Hepatocyte (in vitro differentiated cells): Measurements from ENCODE around the gene ZNF467. TPM values are rescaled to one million over a fixed set of nuclear protein-coding genes. Genes with fewer than 3 reads are reported as not detected.
A peak's percentile ranks its signal among the peaks of the same experiment; 100 is the strongest.

Experiments
- DNase-seq: peaks from one replicate; pipeline ENCODE4 v3.0.0-alpha.2; 2016; ENCODE audit warnings: low spot score
- H2AFZ ChIP-seq: fragments of 200-600 bp; sonication (generic); 2 replicates; pipeline ENCODE4 v1.6.0; 2016; ENCODE audit warnings: antibody characterized with exemption, mild to moderate bottlenecking
- H3K27ac ChIP-seq: fragments of 200-600 bp; sonication (generic); 2 replicates; pipeline ENCODE4 v1.5.1; 2016; ENCODE audit warnings: mild to moderate bottlenecking
- H3K27me3 ChIP-seq: fragments of 200-600 bp; sonication (generic); 2 replicates; pipeline ENCODE4 v1.6.1; 2016
- H3K36me3 ChIP-seq: fragments of 200-600 bp; sonication (generic); replicated peaks from 2 replicates; pipeline ENCODE4 v1.5.1; 2016; ENCODE audit warnings: low read depth; ENCODE audit not compliant: insufficient read depth
- H3K4me1 ChIP-seq: fragments of 200-600 bp; sonication (generic); 2 replicates; pipeline ENCODE4 v1.5.1; 2016; ENCODE audit warnings: mild to moderate bottlenecking, moderate library complexity; ENCODE audit not compliant: insufficient read depth
- H3K4me2 ChIP-seq: fragments of 200-600 bp; sonication (generic); 2 replicates; pipeline ENCODE4 v1.6.0; 2016
- H3K4me3 ChIP-seq: fragments of 200-600 bp; sonication (generic); 2 replicates; pipeline ENCODE4 v1.5.1; 2016; ENCODE audit warnings: mild to moderate bottlenecking
- H3K79me2 ChIP-seq: fragments of 200-600 bp; sonication (generic); 2 replicates; pipeline ENCODE4 v1.6.0; 2017; ENCODE audit warnings: mild to moderate bottlenecking
- H3K9me2 ChIP-seq: fragments of 200-600 bp; sonication (generic); replicated peaks from 2 replicates; pipeline ENCODE4 v1.6.0; 2017; ENCODE audit warnings: mild to moderate bottlenecking; ENCODE audit not compliant: insufficient read depth
- H3K9me3 ChIP-seq: fragments of 200-600 bp; sonication (generic); 2 replicates; pipeline ENCODE4 v1.5.1; 2016; ENCODE audit warnings: low read depth, mild to moderate bottlenecking
- H4K20me1 ChIP-seq: fragments of 200-600 bp; sonication (generic); 2 replicates; pipeline ENCODE4 v1.6.0; 2016; ENCODE audit warnings: mild to moderate bottlenecking; ENCODE audit not compliant: insufficient read depth, poor library complexity, severe bottlenecking
- EZH2 ChIP-seq: fragments of 200-600 bp; sonication (generic); IDR thresholded peaks from 2 replicates; pipeline ENCODE4 v1.6.1; 2016; ENCODE audit warnings: antibody characterized with exemption, mild to moderate bottlenecking, borderline replicate concordance
- EZH2phosphoT487 ChIP-seq: fragments of 200-600 bp; sonication (generic); IDR thresholded peaks from one replicate; pipeline ENCODE4 v1.6.1; 2018; ENCODE audit warnings: antibody characterized with exemption, mild to moderate bottlenecking, low read depth, moderate library complexity; ENCODE audit not compliant: unreplicated experiment, severe bottlenecking
- WGBS: methylation state at CpG from one replicate; pipeline ENCODE4 v1.1.6; 2016; ENCODE audit warnings: low lambda C conversion rate; ENCODE audit errors: missing lambda C conversion rate; 5-methylcytosine and 5-hydroxymethylcytosine counted together
- polyA plus RNA-seq: library from polyadenylated mRNA; unstranded; fragments of >200 nt; fragmentation: Nextera tagmentation; extraction: Ambion mirVana; gene quantifications from 2 replicates; pipeline ENCODE4 v1.2.1, GENCODE V29; 2016
- total RNA-seq: library from RNA; depleted of rRNA; stranded (reverse); fragments of >200 nt; gene quantifications from 2 replicates; pipeline ENCODE4 v1.2.3, GENCODE V29; 2014
- TF ChIP-seq, protein P1 (sequence below): fragments of 200-600 bp; sonication (generic); IDR thresholded peaks from 2 replicates; pipeline ENCODE4 v1.5.1; 2016; ENCODE audit warnings: antibody characterized with exemption, mild to moderate bottlenecking; ENCODE audit not compliant: poor library complexity

The ZNF467 gene
- total and polyA plus RNA-seq, 2 experiments from 2014 or later, result 7.8 to 15.6 TPM

DNA sequence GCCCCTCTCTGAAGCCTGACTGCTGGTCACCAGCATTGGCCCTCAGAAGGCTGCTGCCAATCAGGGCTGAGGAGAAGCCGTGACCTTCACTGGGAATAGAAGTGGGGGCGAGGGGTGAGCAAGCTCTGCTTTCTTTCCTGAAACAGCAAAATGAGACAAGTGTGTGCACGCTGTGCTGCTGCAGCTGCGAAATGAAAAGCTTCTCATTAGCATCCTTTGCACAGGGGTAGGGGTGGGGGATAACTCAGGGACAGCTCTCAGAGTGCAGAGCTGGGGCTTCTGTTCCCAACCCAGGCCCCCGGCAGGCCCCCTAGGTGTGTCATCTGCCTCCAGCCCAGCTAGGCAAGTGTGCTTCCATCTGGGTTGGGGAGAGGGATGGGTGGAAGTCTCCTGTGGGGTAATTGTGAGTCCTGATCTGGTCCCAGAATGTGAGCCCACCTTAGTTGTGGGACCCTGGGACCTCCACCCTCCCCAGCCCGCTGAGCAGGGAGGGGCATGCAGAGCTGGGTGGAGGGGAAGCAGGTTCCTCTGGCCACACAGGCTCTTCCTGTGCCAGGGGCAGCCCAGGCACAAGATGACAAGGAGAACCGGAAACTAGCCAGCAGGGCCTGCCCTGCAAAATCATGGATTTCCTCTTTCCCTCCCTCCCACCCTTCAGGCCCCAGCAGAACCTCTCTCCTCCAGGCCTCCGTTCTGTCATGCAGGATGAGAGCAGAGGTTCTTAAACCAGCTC is 22.2 kb downstream of the ZNF467 start:
- no peaks in the 10 kb centered on the region for H3K4me1 ChIP-seq
- H3K27me3 ChIP-seq, result no peaks in the 10 kb centered on the region
- H4K20me1 ChIP-seq, result no peaks in the 10 kb centered on the region
- no peak overlapping the region for H3K4me2 ChIP-seq
- no peaks in the 10 kb centered on the region for H3K79me2 ChIP-seq
- H3K9me2 ChIP-seq, result no peaks in the 10 kb centered on the region
- no peak overlapping the region for H3K4me3 ChIP-seq
- WGBS, result 86% methylated on average over 8 of the region's 8 CpGs
- H2AFZ ChIP-seq, result no peak overlapping the region
- TF ChIP-seq, protein P1, sequence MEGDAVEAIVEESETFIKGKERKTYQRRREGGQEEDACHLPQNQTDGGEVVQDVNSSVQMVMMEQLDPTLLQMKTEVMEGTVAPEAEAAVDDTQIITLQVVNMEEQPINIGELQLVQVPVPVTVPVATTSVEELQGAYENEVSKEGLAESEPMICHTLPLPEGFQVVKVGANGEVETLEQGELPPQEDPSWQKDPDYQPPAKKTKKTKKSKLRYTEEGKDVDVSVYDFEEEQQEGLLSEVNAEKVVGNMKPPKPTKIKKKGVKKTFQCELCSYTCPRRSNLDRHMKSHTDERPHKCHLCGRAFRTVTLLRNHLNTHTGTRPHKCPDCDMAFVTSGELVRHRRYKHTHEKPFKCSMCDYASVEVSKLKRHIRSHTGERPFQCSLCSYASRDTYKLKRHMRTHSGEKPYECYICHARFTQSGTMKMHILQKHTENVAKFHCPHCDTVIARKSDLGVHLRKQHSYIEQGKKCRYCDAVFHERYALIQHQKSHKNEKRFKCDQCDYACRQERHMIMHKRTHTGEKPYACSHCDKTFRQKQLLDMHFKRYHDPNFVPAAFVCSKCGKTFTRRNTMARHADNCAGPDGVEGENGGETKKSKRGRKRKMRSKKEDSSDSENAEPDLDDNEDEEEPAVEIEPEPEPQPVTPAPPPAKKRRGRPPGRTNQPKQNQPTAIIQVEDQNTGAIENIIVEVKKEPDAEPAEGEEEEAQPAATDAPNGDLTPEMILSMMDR, result no peak
- TF ChIP-seq EZH2 (no peak), EZH2phosphoT487 (no peak)
- no peaks in the 10 kb centered on the region for H3K9me3 ChIP-seq
- H3K27ac ChIP-seq, result no peak overlapping the region
- H3K36me3 ChIP-seq, result no peaks in the 10 kb centered on the region
- no peak for DNase-seq

DNA sequence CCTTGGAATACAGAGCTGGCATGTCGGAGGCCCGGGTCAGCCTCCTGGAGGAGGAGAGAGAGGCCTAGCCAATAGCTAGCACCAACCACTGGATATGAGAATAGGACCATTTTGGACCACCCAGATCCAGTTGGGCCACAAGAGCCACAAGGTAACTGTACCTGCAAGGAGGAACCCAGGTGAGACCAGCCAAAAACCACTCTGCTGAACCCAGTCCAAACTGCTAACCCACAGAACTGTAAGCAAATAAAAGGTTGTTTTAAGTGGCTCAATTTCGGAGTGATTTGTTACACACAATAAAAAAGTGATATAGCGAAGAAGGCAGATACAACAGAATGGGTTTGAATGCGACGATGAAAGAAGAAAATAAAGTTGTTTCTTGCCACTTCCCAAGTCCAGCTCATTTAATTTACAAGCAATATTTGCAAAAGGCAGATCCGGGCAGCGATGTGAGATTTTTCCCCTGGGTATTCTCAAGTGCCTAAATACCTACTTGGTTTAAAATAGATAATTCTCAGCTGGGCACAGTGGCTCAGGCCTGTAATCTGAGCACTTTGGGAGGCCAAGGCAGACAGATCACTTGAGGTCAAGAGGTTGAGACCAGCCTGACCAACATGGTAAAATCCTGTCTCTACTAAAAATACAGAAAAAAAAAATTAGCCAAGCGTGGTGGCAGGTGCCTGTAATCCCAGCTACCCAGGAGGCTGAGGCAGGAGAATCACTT is 23.1 kb downstream of the ZNF467 start:
- H2AFZ ChIP-seq, result no peak overlapping the region
- no peaks in the 10 kb centered on the region for H3K4me1 ChIP-seq
- H3K27ac ChIP-seq, result no peak overlapping the region

DNA sequence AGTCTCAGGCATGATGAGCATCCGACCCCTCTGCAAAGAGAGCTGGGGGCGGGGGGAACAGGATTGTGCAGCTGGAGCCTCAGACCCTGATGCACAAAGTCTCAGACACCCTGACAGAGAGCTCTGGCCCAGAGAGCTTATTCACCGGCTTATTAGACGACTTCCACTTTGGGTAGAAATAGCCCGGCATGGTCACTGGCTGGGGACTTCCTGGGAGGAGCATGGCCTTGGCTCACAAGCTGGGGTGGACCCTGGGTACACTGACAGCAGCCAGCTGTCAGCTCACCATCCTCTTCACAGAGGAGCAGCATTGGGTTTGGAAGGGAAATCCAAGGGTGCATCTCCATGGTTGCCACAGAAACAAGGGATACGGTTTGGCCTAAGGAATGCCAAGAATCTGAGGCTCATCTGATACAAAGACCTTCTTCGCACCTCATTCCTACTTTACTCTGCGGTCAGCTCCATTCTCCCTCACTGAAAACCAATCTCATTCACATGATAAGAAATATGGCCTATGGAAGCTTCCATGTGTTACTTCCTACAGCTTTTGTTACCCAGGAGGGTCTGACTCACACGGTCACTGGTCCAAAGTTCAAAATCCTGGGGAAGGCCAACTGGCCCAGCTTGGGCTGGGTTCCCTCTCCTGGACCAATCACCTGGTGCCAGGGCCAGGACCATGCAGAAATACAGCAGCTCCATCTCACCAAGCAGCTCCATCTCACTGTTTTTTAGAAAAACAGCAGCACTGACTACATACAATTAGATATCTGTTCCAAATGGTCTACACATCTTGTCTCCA is 25.1 kb downstream of the ZNF467 start:
- Histone ChIP-seq H2AFZ (no peak overlapping the region), H3K4me1 (no peaks in the 10 kb centered on the region), H3K79me2 (no peaks in the 10 kb centered on the region), H3K9me2 (no peaks in the 10 kb centered on the region), H3K4me2 (no peak overlapping the region), H3K9me3 (no peaks in the 10 kb centered on the region), H3K36me3 (no peaks in the 10 kb centered on the region), H3K27me3 (no peaks in the 10 kb centered on the region), H3K27ac (peak overlapping the region; percentile 37), H4K20me1 (no peaks in the 10 kb centered on the region), H3K4me3 (no peak overlapping the region)
- WGBS, result 73% methylated on average over 9 of the region's 9 CpGs
- no peak for TF ChIP-seq EZH2phosphoT487
- TF ChIP-seq, protein P1, result no peak
- TF ChIP-seq EZH2, result no peak
- peak; percentile 48 for DNase-seq

More for the DNA sequence above, 23.1 kb downstream of the ZNF467 start:
- Histone ChIP-seq H3K9me3 (no peaks in the 10 kb centered on the region), H3K4me2 (no peak overlapping the region), H3K4me3 (no peak overlapping the region), H3K27me3 (no peaks in the 10 kb centered on the region), H3K36me3 (no peaks in the 10 kb centered on the region), H3K79me2 (no peaks in the 10 kb centered on the region), H4K20me1 (no peaks in the 10 kb centered on the region), H3K9me2 (no peaks in the 10 kb centered on the region)
- WGBS, result 95% methylated on average over 9 of the region's 9 CpGs
- TF ChIP-seq EZH2, result no peak
- TF ChIP-seq EZH2phosphoT487, result no peak
- TF ChIP-seq, protein P1, result no peak
- no peak for DNase-seq
